ENCODE measurements around the gene RAB11FIP3.

DNA sequence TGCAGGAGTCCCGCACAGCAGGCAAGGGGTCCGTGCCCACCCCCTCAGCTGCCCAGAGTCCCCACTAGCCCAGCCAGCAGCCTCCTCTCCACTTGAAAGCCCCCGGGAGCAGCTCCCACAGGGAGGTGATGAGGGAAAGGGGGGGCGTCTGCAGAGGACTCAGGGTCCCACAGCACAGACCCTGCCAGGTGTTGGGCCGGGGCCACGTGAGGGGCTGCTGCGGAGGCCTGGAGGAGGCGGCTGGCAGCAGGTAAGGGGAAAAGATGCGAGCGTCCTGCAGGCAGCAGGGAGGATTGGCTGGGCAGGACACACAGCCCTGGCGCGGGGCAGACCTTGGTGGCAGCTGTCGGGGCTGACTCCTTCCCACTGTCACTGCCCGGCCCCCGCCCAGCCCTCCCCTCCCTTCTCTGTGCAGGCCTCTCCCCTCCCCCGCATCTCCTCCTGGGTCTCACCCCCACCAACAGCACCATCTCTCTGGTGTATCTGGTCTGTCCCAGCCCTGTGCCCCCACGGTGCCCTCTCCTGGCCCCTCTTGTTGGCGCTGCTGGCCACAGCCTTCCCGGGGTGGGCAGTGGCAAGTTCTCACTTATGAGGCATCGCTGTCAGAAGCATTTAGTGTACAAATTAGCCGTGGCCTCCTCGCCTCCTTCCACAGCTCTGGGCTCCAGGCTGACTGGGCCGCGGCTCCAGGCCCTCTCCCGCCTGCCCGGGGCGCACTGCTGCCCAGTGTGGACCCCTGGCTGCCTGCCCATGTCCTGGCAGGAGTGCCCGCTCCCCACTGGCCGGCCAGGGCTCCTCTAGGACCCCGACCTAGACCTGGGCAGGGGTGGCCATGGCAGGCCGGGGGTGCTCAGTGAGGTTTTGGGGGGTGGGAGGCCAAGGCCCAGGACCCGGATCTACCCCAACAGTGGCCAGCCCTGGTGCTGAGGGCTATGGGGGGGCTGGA is 130.4 kb downstream of the RAB11FIP3 start:
- TF ChIP-seq, protein P1, sequence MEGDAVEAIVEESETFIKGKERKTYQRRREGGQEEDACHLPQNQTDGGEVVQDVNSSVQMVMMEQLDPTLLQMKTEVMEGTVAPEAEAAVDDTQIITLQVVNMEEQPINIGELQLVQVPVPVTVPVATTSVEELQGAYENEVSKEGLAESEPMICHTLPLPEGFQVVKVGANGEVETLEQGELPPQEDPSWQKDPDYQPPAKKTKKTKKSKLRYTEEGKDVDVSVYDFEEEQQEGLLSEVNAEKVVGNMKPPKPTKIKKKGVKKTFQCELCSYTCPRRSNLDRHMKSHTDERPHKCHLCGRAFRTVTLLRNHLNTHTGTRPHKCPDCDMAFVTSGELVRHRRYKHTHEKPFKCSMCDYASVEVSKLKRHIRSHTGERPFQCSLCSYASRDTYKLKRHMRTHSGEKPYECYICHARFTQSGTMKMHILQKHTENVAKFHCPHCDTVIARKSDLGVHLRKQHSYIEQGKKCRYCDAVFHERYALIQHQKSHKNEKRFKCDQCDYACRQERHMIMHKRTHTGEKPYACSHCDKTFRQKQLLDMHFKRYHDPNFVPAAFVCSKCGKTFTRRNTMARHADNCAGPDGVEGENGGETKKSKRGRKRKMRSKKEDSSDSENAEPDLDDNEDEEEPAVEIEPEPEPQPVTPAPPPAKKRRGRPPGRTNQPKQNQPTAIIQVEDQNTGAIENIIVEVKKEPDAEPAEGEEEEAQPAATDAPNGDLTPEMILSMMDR (IDR thresholded peaks at IDR 0.05; ENCODE audit: low read length): no peak
- no peak for TF ChIP-seq EZH2phosphoT487 (IDR thresholded peaks at IDR 0.05; ENCODE audit: low read length)
- TF ChIP-seq EZH2 (optimal IDR thresholded peaks at IDR 0.05; ENCODE audit: low read depth, low read length): no peak
